GM19193 (cell line): ENCODE results near the gene NDUFA12.

Experiments used
- POLR2A ChIP-seq: IDR thresholded peaks from 4 replicates; pipeline ENCODE4 v1.6.1; 2011; ENCODE audit not compliant: insufficient read depth, insufficient read length; ENCODE audit errors: extremely low read depth

NDUFA12 gene

DNA sequence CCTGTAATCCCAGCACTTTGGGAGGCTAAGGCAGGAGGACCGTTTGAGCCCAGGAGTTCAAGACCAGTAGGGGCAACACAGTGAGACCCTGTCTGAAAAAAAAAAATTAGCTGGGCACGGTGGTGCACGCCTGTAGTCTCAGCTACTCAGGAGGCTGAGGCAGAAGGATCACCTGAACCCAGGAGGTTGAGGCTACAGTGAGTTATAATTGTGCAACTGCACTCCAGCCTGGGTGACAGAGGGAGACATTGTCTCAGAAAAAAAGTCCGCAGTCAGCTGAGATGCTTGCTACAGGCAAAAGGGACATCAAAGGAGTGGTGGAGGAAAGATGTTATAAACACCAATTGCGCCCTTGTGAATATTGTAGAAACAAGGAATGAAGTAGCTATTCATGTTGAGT is 77.8 kb downstream of the NDUFA12 start:
- no peak for TF ChIP-seq POLR2A

DNA sequence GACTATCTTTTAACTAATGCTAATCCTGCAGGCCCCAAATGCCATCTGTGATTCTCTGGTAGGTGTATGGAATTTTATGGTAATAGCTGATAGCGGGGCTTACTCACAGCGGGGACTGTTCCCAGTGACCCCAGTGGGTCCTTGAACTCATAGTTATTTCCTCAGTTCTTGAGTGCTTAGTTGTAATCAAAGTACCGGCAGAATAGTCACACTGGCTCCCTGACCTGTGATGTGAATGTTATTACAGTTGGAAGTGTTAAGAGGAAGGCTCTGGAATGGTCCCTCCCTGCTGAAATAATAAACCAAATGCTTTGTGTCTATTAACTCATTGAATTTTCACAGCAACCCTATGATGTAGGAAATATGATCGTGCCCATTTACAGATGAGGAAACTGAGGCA is 78.3 kb downstream of the NDUFA12 start:
- TF ChIP-seq POLR2A: no peak

DNA sequence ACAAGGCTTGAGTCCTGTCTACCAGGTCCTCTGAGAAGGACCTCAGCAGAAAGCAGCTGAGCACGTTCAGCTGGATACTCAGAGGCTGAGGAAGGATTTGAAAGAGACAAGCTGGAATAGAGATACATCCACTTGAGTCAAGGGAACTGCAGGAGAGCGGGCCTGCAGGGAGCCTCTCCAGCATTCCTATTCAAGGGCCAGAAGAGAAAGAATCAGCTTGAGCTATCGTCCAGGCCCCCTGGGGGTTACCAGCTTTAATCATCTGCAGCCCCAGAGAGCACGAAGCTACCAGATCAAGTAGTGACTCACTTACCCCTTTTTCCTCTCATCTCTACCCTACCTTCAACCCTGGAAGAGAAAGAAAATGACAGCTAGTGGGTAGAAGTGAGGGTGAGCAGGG is 80.9 kb downstream of the NDUFA12 start:
- no peak for TF ChIP-seq POLR2A
